SK-N-SH (cell line): ENCODE results near the gene HIPK1.
"Not testable (repeated sequence)": the region's sequence is repeated elsewhere in the genome, so short reads cannot be mapped to it uniquely, and the experiment has no call there.

ENCODE experiments used
- CTCF ChIP-seq: fragments of 200-600 bp; sonication (generic); IDR thresholded peaks from 2 replicates; pipeline ENCODE4 v1.6.1; 2017; ENCODE audit warnings: antibody characterized with exemption, mild to moderate bottlenecking, moderate library complexity
- ELF1 ChIP-seq: IDR thresholded peaks from 2 replicates; pipeline ENCODE4 v1.4.0; 2012
- EP300 ChIP-seq, 2 experiments: IDR thresholded peaks; 2 replicates each; pipeline versions ENCODE4 v1.4.0 to v1.6.1; 2012; ENCODE audit warnings: borderline replicate concordance in 1 of 2, low read depth in 1 of 2, low read length in 1 of 2
- FOSL2 ChIP-seq: IDR thresholded peaks from 2 replicates; pipeline ENCODE4 v1.4.0; 2012; ENCODE audit warnings: low read depth, mild to moderate bottlenecking, moderate library complexity, borderline replicate concordance
- MAX ChIP-seq: IDR thresholded peaks from 2 replicates; pipeline ENCODE4 v1.4.0; 2012; ENCODE audit warnings: low read depth
- PBX3 ChIP-seq: IDR thresholded peaks from 2 replicates; pipeline ENCODE4; 2012
- POLR2AphosphoS5 ChIP-seq: IDR thresholded peaks from 2 replicates; pipeline ENCODE4 v1.6.1; 2012; ENCODE audit warnings: low read depth, low read length
- RCOR1 ChIP-seq: fragments of 150-350 bp; IDR thresholded peaks from 2 replicates; pipeline ENCODE4 v1.6.1; 2017; ENCODE audit warnings: antibody characterized with exemption, low read length
- RFX5 ChIP-seq: IDR thresholded peaks from 2 replicates; pipeline ENCODE4 v1.6.1; 2012; ENCODE audit warnings: mild to moderate bottlenecking, improper control_type of control experiment, low read length
- SMC3 ChIP-seq: IDR thresholded peaks from 2 replicates; pipeline ENCODE4 v1.6.1; 2012; ENCODE audit warnings: low read depth, low read length, improper control_type of control experiment

- TF ChIP-seq PBX3; EP300 (IDR thresholded peaks at IDR 0.05; ENCODE audit: borderline replicate concordance in 1 of 2, low read depth in 1 of 2, low read length in 1 of 2); SMC3; MAX; RFX5; ELF1; CTCF; POLR2AphosphoS5; RCOR1; FOSL2: not testable (repeated sequence)
These were observed 90.6 kb downstream of the HIPK1 start for GRCh38 chr1:114019724-114020123.
